ENCODE measurements around the gene ATP10A.

Gene ATP10A

DNA sequence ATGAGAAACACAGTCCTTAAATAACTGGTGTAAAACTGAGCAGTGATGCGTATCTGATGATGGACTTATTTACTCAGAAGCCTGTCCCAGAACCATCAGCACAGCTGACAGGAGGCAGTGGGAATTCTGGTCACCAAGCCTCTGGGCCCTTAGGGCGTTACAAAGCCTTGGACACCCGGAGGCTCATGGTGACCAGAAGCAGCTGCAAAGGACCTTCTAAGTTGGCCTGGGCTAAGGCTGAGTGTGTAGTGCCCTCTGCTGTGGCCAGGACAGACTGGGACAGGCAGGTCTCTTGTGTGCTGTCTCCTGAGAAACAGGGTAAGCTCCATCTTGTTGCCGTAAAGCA lies 168.9 kb downstream of the ATP10A start:
- no peak for DNase-seq

DNA sequence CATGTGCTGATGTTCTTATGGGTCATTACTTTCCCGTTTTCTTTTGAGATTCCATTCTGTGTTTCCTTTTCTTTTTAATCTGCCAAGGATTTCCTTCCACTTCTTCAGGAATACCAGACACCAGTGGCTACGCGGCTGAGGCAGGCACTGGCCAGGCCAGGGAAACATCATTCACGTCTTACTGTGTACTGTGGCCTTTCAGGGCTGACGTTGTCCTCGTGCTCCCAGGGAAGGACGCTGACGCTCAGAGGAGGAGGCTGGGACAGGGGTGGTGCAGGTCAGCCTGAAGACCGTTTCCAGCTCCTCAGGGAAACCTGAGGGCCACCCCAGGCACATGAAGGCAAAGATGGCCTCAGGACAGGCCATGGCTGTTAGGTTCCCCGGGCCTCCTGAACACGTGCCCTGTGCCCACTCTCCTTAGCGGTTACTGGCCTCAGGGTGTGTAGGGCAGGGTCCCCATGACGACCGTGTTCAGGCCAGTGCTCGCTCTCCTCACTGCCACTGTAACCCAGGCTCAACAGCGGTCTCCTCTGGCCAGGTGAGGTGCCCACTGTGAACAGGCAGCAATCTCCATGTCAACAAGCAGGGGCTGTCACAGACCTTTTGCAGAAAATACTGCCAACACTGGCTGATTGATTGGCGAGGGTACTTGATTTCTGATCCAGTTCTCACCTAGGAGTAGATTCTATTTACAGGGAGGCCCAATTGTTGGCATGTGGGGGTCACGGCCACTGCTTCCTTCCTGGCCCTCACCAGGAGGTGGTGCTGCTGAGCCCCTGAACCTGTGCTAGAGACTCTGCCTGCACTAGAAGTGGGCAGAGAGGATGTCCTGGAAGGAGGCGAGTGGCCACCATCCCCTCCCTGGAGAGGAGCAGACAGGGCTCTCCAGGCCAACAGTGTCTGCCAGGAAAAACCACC lies 169.5 kb downstream of the ATP10A start:
- no peak for DNase-seq

DNA sequence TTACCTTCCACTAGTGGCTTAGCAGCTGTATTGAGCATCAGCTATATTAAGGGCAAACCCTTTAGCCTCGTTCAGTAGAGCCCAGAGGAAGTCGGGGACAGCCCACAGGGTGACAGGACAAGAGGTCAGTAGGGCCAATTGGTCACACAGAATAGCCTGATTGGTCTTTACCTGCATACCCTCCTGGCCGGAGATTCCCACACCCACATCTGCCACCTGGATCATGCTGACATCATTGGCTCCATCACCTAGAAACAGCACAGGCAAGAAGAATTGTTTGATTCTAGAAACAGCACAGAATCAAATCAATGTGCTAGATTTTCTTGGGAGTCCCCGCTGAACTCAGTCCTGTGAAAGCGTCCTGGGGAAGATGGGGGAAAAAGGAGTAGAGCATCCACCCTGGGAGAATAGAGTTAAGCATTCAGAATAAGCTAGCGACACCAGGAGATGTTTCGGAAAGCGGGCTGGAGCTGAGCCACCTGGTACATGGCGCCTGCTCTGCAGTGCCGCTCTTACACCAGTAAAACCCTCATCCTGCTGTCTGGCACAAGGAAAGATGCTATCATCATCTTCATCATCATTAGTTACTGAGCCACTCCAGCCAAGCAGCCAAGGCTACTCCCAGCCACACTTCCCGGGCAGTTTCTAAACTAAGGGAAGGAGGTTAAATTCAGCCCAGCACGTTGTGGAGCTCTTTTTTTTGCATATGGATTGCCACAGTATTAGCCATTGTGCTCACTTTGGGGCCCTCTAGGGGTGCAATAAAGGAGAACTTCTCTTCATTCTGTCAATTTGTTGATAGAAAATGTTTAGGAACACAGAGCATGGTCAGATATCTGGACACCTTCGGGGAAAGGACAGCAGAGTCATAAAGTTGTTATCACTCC lies 171.3 kb downstream of the ATP10A start:
- DNase-seq, result no peak

DNA sequence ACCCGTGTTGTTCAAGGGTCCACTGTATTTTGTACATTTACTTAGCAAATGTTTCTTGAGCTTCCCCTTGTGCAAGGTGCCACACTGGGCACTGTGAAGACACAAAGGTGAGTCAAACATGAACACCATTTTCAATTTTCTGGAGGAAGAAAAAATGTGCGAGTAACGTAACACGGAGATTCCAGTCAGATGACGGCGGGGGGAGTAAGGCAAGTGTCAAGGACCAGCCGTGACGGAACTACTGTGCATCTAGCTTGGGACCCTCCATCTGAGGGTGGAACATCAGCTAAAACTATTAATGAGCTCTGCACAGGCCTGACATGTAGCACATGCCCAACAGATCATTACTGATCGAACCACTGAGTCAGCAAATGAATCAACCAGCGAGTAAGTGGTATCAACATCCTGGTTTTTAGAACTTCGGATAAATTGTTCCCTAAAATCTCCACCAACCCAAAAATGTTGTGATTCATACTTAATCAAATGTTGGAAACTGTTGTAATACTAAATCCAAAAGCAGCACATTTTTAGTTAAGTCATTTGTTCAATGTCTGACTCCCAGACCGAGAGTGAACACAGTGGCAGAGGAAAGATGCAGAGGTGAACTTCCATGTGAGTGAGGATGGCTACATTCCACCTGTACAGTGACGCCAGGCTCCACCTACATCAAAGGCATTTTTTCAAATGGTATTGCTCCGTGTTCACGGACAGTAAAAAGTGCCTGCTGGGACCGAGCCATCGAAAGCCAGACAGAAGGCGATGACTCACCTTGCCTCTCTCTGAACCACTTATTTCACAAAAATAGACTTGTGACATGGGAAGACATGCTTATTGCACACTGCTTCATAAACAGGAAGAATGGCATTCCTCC lies 172.2 kb downstream of the ATP10A start:
- DNase-seq, result no peak

DNA sequence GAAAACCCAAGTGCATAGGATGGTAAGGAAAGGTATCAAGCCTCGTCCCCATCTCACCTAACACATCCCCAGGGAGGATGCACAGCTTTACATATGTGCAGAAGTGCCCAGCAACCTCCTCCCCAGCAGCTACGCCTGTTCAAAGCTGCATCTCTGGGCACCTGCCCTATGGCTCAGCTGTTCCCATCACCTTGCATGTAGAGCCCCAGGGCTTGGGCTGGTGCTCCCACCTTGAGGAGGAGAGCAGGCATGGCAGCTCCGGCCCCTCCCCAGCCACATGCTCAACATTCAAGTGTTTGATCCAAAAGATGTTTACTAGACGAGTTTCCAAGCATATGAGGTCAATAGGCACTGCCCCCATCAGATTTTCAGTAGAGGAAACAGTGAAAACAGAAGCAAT lies 173.5 kb downstream of the ATP10A start:
- DNase-seq, result no peak

DNA sequence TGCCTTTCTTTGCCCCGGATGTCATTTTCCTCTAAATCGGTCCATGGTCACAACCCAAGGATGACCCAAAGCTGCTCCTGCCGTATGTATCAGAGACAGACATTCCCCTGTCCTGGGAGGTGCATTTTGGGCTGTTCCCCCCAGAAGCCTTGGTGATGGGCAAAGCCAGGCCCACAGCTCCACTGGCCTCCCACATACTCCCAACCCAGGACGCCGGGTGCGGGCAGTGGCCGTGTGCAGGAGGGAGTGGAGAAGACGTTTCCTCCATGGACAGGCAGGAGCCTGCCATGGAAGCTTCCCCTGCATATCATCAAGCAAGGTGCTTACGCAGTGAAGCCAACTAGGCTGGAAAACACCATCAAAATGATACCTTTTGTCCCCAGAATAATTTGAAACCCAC lies 175.0 kb downstream of the ATP10A start:
- DNase-seq, result no peak

DNA sequence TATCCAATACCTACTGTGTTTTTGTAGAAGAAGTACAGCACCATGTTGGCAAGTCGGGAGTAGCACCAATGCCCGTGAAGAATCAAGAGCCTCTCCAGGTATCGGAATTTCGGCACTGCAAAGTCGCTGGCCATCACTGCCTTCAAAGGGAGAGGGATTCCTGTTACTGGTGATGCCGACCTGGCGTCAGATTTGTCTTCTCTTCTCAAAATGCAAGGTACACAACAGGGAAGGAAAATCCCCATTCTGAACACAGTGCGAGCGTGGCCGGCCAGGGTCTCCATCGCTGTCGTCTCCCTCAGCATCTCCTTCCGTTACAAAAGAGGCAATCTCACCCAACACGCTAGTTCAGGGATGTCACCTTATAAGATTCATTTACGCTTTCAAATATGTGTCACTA lies 175.4 kb downstream of the ATP10A start:
- DNase-seq, result no peak

DNA sequence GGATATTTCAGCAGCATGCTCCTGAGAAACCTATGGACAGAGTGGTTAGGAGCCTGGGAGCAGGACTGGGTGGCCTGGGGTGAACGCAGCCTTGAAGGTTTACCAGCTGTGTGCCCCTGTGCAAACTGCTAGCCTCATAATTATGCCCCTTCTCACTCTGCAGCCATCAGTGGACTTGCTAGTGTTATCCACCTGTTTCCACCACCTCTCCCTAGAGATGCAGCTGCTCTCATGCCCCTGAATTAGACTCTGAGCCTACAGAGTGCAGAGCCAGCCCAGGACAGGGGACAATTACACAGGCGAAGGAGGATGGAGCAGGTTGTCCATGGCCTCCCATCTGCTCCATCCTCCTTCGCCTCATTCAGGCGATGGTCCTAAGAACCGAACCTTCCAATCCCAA lies 175.9 kb downstream of the ATP10A start:
- no peak for DNase-seq

DNA sequence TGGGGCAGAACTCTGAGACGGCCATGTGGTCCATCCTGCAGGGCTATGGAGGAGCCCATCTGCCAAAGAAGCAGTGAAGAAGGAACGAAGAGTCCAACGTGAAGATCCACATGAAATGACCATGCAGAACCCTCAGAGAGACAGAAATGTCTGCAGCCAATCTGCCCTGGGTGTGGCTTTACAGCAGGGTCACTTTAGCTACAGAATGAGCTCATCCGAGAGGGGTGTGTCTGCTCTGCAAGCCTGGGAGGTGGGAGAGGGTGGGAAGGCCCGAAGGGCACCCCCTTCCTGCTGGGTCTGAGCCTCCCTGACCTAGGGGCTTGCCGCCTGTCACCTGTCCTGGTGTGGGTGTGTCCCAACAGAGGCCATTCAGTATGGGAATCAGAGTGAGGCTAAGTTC lies 176.3 kb downstream of the ATP10A start:
- DNase-seq, result no peak

DNA sequence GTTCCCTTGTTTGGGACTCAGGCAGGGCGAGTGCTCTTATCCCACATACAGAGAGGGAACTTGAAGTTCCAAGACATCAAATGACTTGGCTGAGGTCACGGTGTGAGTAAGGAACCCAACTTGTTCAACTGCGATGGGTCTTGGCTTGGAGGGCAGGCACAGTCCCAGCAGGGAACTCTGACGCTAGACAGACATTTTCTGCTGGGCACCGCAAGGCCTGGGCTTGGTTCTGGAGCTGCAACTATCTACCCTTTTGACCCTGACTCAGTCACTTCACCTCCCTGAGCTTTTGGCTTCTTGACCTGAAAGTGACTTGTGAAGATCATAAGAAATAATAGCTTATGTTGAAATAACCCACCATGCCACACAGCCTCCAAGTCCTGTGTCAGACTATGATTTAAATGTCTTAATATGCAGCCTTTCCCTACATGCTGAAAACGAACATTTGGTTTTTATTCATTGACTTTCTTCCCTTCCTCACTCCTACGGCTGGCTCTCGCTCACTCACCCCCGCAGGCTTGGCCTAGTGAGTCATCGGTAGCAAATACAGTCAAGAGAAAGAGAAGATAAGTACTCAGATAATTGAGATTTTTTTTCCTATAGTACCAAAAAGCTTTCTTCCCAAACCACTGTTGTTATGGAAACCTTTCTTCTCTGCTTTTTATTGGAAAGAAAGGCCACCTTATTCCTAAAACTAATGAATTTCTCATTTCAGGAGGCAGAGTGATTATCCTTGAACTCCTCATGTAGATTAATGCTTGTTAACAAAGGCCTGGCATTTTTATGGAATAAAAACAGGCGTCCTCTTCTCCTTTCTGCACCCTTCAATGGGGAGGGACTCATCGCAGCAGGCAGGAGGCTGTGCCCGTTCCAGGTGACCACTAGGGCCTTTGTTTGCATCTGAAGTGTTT lies 178.4 kb downstream of the ATP10A start:
- DNase-seq, result no peak

DNA sequence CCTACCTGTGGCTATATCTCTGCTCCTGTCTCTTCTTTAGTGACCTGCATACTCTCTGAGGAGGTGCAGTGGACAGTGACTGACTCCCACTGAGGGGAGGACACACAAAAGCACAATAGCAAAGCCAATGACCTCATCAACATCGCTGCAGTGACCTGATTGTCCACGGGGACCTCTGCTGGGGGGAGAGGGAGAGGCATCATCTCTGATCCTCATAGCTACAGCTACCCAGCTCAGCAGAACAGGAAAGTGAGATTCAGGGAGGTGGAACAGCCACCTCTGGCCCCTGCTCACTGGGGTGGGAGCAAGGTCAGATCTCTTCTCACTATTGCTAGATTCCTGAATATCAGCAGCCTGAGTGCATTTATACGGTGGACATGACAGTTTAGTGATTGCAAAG lies 179.2 kb downstream of the ATP10A start:
- no peak for DNase-seq

DNA sequence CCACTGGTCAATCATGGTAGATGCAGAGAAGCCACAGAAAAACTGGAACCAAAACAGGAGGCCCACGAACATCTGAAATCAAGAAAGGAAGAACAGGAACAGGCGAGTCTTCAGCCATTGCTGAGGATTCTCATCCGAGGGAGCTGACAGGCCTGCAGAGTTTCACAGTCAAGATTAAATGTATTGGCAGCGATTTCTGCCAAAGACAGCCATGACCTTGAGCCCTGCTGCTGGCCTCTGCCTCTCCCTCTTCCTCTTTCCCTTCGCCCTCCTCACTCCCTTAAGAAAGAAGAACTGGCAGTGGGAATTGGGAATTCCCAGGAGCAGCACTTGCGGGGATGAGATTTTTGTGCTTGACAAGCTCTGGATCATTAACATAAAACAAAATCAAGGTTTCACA lies 179.7 kb downstream of the ATP10A start:
- no peak for DNase-seq

DNA sequence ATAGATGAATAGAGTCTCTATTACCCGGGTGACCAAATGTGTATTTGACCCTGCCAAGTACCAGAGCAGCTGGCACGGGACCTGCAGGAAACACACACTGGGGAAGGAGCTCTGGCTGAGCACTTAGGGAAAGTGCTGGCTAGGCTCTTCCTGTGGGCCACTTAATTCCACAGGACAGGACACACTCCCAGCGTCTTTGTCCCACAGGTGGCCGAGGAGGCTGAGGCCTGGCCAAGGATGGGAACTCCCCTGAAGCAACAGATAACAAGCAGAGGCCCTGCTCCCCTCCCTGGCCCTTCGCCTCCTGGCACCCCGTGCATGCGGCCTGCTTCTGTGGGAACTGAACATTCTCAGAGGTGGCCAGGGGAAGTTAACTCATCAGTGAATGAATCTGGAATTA lies 180.8 kb downstream of the ATP10A start:
- DNase-seq, result peak; percentile 41

DNA sequence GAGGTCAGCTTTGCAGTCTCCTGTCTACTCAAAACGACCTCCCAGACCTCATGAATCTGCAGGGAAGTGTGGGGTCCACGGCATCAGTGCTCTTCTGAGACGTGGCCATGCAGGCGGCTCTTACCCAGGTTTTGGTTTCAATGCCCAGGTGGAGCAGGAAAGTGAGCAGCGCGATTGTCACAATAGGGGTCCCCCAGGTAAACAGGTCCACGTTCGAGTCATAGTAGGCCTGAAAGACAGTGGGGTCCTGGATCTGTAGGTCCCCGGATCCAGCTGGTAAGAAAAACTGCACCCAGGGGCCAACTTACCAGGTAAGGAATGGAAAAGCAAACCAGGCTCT lies 182.5 kb downstream of the ATP10A start:
- no peak for DNase-seq

DNA sequence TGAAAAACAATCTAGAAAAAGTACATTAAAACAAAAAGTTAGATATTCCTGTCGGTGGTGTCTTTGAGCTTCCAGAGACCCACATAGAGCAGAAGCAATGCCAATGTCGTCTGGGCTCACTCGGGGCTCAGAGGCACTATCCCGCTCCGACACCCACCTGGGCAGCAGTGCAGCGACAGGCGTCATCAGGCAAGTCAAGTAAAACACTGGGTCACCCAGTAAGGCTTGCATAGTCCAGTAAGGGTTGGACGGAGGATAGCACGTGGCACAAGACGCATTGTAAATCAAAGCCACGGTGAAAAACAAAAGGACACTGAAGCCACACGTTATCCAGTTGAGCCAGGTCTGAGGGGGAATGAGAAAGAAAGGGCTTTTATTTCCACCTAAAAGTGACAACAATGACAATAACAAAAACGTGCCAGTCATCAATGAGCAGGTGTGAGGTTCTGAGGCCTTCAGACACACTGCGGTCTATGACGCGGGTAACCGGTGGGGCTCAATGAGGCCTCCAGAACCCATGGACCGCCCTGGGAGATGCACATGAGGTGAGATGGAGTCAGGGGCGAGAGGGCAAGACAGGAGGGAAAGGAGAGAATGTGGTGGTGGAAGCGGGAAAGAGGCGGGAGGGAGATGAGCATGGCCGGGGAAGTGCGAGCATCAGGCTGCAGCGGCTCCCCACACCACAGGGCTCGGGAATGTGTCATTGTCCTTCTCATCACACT lies 183.0 kb downstream of the ATP10A start:
- DNase-seq, result no peak

DNA sequence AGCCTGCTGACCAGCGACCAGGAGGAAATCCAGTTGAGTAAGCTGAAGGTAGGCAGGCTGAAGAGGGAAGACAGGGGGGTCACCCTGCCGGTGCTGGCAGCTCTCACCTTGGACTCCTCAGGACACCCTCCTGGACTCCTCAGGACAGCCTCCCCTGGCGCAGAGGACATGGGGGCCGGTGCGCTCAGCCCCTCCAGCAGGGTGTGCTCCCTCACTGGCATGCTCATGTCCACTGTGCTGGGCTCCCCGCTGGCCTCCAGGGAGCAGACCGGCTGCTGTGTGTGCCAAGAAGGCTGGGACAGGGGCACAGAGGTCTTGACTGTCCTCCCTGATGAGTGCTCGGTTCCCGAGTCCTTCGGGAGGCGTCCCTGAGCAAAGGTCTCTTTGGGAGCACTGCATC lies 183.6 kb downstream of the ATP10A start:
- DNase-seq, result no peak

DNA sequence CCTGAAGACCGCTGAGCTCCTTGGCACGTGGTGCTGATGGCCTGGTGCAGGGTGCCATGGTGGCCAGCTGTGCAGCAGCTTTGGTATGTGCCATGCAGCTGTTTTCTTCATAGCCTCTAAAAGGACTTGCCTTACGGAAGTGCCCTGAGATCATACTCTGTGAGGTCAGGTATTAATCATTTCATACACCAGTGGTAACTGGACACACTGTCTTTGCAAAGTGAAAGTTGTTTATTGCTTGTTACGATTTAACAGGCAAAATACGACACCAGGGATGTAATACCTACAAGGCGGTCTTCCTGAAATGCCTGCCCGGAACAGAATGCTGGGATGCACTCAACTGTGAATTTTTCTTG lies 184.6 kb downstream of the ATP10A start:
- no peak for DNase-seq

DNA sequence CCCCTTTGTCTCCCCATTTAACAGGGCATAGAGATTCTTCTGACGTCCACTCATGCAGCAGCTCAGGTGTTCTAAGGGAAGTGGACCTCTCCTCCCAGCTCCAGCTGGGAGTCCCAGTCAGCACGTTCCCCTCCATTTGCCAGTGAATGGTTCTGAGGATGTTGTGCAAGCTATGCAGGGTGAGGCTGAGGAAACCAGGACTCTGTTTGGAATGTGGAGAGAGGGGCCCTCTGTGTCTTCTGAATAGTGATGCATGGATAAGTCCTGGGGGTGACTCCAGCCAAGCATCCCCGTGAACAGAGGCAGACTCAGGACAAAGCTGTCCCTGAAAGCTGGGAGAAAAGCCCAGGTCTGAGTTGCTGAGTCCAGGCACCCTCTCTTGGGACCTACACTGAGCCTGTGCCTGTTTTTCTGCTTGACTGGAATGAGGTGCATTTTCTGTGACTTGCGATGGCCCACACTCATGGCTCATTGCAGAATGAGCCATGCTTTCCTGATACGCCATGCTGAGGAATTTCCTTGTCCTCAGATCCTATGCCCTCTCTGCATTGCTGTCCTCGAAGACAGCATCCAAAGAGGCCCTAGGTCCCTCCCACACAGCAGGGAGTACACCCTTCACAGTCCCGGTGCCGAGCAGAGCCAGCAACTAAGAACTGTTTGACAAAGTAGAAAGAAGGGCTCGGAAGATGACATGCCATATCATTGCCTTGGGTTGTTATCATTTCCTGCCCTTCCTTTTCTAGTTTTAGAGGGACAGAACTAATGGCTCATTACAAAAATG lies 185.2 kb downstream of the ATP10A start:
- DNase-seq, result no peak

DNA sequence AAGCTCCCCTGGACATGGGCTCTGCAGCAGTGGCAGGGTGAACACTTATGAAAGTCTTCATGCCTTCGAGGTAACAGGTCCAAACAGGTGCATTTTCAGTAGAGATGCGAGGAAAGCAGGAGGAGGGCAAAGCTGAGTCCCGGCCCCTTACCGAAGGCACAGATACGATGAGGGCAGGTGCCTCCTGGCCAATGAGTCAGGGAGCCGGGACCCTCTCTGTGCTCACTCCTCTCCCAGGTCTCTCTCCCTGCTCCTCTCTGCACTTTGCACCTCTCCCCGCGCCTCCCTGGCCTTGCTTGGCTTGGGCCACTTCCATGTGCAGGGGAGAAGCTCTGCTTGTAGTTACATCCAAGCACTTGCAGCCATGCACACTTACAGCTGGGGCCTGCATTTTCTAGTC lies 187.1 kb downstream of the ATP10A start:
- no peak for DNase-seq

DNA sequence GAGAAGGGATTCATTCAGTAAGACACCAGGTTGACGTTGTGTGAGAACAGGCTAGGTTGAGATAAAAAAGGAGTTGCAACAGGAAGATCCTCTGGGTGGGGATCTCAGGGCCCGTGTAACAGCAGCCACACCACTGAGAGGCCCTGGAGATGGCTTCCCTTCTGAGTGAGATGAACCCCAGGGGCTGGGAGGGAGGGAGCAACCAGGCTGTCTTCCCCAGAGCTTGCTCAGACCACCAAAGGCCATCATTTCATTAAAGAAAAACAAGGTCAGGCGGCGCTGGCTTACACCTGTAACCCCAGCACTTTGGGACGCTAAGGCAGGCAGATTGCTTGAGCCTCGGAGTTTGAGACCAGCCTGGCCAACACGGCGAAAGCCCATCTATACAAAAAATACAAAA lies 187.7 kb downstream of the ATP10A start:
- no peak for DNase-seq

DNA sequence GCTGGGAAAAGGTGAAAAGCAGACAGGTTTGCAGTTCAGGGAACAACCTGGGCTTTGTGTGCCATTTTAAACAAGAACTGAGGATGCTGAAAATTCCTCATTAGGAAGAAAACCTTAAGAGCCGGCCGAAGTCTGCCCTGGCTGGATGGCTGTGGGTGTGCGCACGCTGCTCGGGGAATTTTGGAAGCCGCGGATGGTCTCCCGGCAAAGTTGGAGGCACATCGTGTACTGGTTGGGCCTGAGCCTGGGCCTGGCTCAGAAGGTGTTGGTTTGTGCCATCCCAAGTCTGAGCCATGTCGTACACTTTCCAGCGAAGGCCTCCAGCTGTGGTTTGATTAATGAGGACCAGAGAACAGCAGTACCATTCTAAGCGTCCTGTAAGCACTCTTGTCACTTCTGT lies 188.2 kb downstream of the ATP10A start:
- peak; percentile 62 for DNase-seq
